Keratinocyte (primary cell): ENCODE data around the gene CD247. TPM values are rescaled to one million over a fixed set of nuclear protein-coding genes. Genes with fewer than 3 reads are reported as not detected.

ENCODE experiments used
- DNase-seq: peaks from one replicate; pipeline ENCODE4 v3.0.0-alpha.2; 2011; ENCODE audit warnings: low read depth, missing footprints, low spot score
- FAIRE-seq: peaks from 2 replicates; lab custom pipeline; 2011; peaks lifted over from hg19 to GRCh38; lab: Jason Lieb, UNC
- H2AFZ ChIP-seq: 2 replicates; pipeline ENCODE4 v1.6.0; 2012; ENCODE audit warnings: low read length, control low read depth, inconsistent platforms; ENCODE audit not compliant: control insufficient read depth
- H3K27ac ChIP-seq: 2 replicates; pipeline ENCODE4 v1.5.1; 2011; ENCODE audit warnings: low read length; ENCODE audit not compliant: control insufficient read depth, insufficient read depth
- H3K27me3 ChIP-seq: 3 replicates; pipeline ENCODE4 v1.6.0; 2011; ENCODE audit warnings: low read length; ENCODE audit not compliant: control insufficient read depth, insufficient read depth; ENCODE audit errors: extremely low read depth
- H3K36me3 ChIP-seq, 2 experiments: 2 replicates in 1 of 2; 3 replicates in 1 of 2; pipeline ENCODE4 v1.5.1; 2011; ENCODE audit warnings: low read length in 2 of 2, mild to moderate bottlenecking in 1 of 2; ENCODE audit not compliant: control insufficient read depth in 2 of 2, insufficient read depth in 2 of 2; ENCODE audit errors: extremely low read depth in 1 of 2
- H3K4me1 ChIP-seq: 3 replicates; pipeline ENCODE4 v1.5.1; 2011; ENCODE audit warnings: low read length; ENCODE audit not compliant: control insufficient read depth, insufficient read depth; ENCODE audit errors: extremely low read depth
- H3K4me2 ChIP-seq: 3 replicates; pipeline ENCODE4 v1.6.0; 2011; ENCODE audit warnings: low read depth, low read length; ENCODE audit not compliant: control insufficient read depth, insufficient read depth; ENCODE audit errors: extremely low read depth
- H3K4me3 ChIP-seq, 3 experiments: fragments of 200-600 bp in 1 of 3; sonication (generic) in 1 of 3; 2 replicates in 2 of 3; 3 replicates in 1 of 3; pipeline ENCODE4 v1.5.1; 2011 to 2016; ENCODE audit warnings: low read length in 3 of 3, mild to moderate bottlenecking in 3 of 3, control low read depth in 2 of 3, inconsistent platforms in 1 of 3, low read depth in 1 of 3, mixed read lengths in 1 of 3, mixed run types in 1 of 3, moderate library complexity in 1 of 3; ENCODE audit not compliant: control insufficient read depth in 2 of 3, insufficient read depth in 2 of 3; ENCODE audit errors: extremely low read depth in 1 of 3
- H3K79me2 ChIP-seq: 2 replicates; pipeline ENCODE4 v1.6.0; 2012; ENCODE audit warnings: low read length; ENCODE audit not compliant: control insufficient read depth, insufficient read depth
- H3K9ac ChIP-seq: 3 replicates; pipeline ENCODE4 v1.6.0; 2011; ENCODE audit warnings: low read length; ENCODE audit not compliant: control insufficient read depth, insufficient read depth; ENCODE audit errors: extremely low read depth
- H3K9me1 ChIP-seq: 3 replicates; pipeline ENCODE4 v1.6.0; 2011; ENCODE audit warnings: low read length; ENCODE audit not compliant: control insufficient read depth, insufficient read depth; ENCODE audit errors: extremely low read depth
- H3K9me3 ChIP-seq: 2 replicates; pipeline ENCODE4 v1.5.1; 2012; ENCODE audit warnings: low read depth, low read length; ENCODE audit not compliant: control insufficient read depth
- H4K20me1 ChIP-seq: 3 replicates; pipeline ENCODE4 v1.6.0; 2011; ENCODE audit warnings: low read length; ENCODE audit not compliant: control insufficient read depth, insufficient read depth; ENCODE audit errors: extremely low read depth
- CTCF ChIP-seq, 3 experiments: IDR thresholded peaks in 1 of 3; conservative IDR thresholded peaks in 1 of 3; optimal IDR thresholded peaks in 1 of 3; 2 replicates in 2 of 3; 3 replicates in 1 of 3; pipeline versions ENCODE3 to v1.5.1; 2011; ENCODE audit warnings: low read length in 3 of 3, mild to moderate bottlenecking in 3 of 3, moderate library complexity in 2 of 3, control low read depth in 1 of 3, inconsistent platforms in 1 of 3; ENCODE audit not compliant: insufficient read depth in 2 of 3; ENCODE audit errors: extremely low read depth in 1 of 3
- EZH2 ChIP-seq: IDR thresholded peaks from one replicate; pipeline ENCODE4 v1.6.1; 2012; ENCODE audit warnings: inconsistent platforms, mild to moderate bottlenecking, low read length, moderate library complexity
- dilution Hi-C: fragments of 300-500 bp; cut with MboI; formaldehyde crosslinking; loops from one replicate; pipeline ENCODE4 v1.7.0; 2020; ENCODE audit warnings: low sequenced_read_pairs; ENCODE audit not compliant: extremely low pct_ligation_motif_present
- polyA plus RNA-seq, 5 experiments: library from polyadenylated mRNA; depleted of rRNA in 3 of 5; stranded (reverse) in 3 of 5; stranded (forward) in 1 of 5; unstranded in 1 of 5; fragments of >200 nt; gene quantifications; 1 replicate in 1 of 5; 2 replicates in 3 of 5; 3 replicates in 1 of 5; pipeline versions ENCODE4 v1.2.1 to v1.2.3, GENCODE V29; 2011 to 2012; ENCODE audit warnings: missing spikeins in 2 of 5, low read depth in 1 of 5, low replicate concordance in 1 of 5

CD247 gene
- polyA plus RNA-seq, 1 donor (not counting 4 experiments of a cell fraction or from before 2014, with no cell fraction given): not detected

DNA sequence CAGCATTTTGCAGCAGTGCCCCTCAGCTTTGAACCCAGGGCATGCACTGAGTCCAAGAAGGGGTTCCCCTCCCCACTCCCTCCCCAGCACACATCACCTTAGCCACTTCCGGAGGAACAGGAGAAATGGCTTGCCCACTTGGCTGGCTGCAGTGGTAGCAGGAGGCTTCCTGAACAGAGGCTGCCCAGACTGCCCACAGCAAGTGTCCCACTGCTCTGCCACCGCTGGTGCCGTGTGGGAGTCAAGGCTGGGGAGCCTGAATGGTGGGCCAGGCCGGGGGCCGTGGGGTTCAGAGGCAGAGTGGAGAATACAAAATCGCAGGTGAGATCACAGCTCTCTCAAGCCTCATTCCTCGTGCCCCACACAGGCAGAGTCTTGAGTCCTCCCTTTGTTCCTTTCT, 34.5 kb downstream of the CD247 start:
- no peak overlapping the region for H3K27ac ChIP-seq
- no peak overlapping the region for H3K9ac ChIP-seq
- H3K36me3 ChIP-seq: no peaks in the 10 kb centered on the region
- H3K9me3 ChIP-seq: no peaks in the 10 kb centered on the region
- no peak for TF ChIP-seq CTCF (optimal IDR thresholded peaks at IDR 0.05 in 1 of 3, IDR thresholded peaks at IDR 0.05 in 1 of 3, conservative IDR thresholded peaks at IDR 0.05 in 1 of 3; ENCODE audit: extremely low read depth in 1 of 3, insufficient read depth in 2 of 3, low read length in 3 of 3)
- TF ChIP-seq EZH2: no peak
- H2AFZ ChIP-seq: no peak overlapping the region
- no peaks in the 10 kb centered on the region for H3K27me3 ChIP-seq
- no peaks in the 10 kb centered on the region for H3K9me1 ChIP-seq
- H3K4me1 ChIP-seq: no peaks in the 10 kb centered on the region
- no peak overlapping the region for H3K4me3 ChIP-seq
- H3K79me2 ChIP-seq: no peaks in the 10 kb centered on the region
- no peak overlapping the region for H3K4me2 ChIP-seq
- no peaks in the 10 kb centered on the region for H4K20me1 ChIP-seq
- DNase-seq: no peak
- dilution Hi-C loops: no loop called here
- no peak for FAIRE-seq

DNA sequence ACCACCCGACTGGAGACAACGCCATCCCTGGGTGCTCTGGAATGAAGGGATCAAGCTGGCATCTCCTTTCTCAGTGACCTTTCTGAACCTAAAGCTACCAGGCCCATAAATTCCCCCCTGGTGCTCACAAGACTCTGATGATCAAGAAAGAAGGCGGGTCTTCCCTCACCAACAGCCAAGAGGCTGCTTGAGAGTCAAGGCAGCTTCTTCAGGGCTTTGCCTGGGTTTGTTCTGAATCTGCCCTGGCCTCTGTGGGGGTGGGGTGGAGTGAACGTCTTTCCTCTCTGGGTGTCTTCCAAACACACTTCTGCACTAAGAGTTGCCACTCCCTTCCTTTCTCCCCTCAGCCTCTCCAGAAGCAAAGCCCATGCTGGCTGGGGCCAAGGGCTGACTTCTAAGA, 36.1 kb downstream of the CD247 start:
- no peaks in the 10 kb centered on the region for H3K79me2 ChIP-seq
- dilution Hi-C loops: no loop called here
- no peak for FAIRE-seq

More for the DNA sequence above, 36.1 kb downstream of the CD247 start:
- Histone ChIP-seq H3K27ac (no peak overlapping the region), H3K27me3 (no peaks in the 10 kb centered on the region), H3K4me3 (no peak overlapping the region), H3K4me1 (no peaks in the 10 kb centered on the region), H3K4me2 (no peak overlapping the region), H2AFZ (no peak overlapping the region), H3K9me3 (no peaks in the 10 kb centered on the region), H3K9ac (no peak overlapping the region), H3K36me3 (no peaks in the 10 kb centered on the region), H3K9me1 (no peaks in the 10 kb centered on the region), H4K20me1 (no peaks in the 10 kb centered on the region)
- TF ChIP-seq EZH2 (no peak), CTCF (optimal IDR thresholded peaks at IDR 0.05 in 1 of 3, IDR thresholded peaks at IDR 0.05 in 1 of 3, conservative IDR thresholded peaks at IDR 0.05 in 1 of 3; ENCODE audit: extremely low read depth in 1 of 3, insufficient read depth in 2 of 3, low read length in 3 of 3) (no peak)
- no peak for DNase-seq
